HG03520 (cell line): ENCODE measurements around the gene PCBP4.

Experiments
- ATAC-seq: cut with Tn5 transposase; IDR thresholded peaks from one replicate; pipeline ENCODE4 v1.9.1; 2021; ENCODE audit warnings: mild to moderate bottlenecking, moderate library complexity; ENCODE audit not compliant: unreplicated experiment

Gene PCBP4

DNA sequence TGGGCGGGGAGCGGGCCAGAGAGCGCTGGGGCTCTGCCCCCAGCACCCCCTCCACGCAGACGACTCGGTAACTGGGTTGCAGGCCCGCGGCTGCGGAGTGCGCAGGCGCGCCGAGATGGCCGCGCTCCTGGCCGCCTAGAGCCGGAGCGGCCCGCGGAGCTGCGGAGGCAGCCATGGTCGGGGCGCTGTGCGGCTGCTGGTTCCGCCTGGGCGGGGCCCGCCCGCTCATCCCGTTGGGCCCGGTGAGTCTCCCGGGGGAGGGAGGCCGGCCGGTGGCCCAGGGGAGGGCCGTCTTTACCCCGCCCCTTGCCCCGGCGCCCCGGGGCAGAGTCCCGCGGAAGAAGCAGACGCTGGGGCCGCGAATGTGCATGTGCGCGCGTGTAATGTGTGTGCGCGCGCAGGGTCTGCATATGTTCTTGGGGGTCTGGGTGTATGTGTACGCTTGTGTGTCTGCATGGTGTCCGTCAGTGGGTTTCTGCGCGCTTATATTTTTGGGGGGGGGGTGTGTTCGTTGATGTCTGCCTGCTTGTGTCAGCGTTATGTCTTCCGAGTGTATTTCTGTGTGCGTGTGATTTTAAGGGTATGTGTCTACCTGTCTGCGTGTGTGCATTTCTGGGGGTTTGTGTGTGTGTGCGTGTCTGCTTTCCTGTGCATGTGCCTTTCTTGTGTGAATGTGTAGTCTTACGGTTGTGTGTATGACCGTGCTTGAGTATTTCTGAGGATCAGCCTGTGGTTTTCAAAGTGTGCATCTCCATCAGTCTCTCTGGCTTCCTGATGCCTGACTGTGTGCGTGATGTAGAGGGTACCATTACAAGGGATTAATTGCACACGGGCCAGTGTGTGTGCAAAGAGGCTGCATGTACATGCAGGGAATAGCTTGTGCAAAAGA lies 8.0 kb upstream of the PCBP4 start, which contains the start of gene ABHD14A:
ABHD14A (plus strand) TSS at position 102 of the 889 bp plus-strand sequence; CDS start at position 174, 72 bp downstream.
- peak; percentile 44 for ATAC-seq

DNA sequence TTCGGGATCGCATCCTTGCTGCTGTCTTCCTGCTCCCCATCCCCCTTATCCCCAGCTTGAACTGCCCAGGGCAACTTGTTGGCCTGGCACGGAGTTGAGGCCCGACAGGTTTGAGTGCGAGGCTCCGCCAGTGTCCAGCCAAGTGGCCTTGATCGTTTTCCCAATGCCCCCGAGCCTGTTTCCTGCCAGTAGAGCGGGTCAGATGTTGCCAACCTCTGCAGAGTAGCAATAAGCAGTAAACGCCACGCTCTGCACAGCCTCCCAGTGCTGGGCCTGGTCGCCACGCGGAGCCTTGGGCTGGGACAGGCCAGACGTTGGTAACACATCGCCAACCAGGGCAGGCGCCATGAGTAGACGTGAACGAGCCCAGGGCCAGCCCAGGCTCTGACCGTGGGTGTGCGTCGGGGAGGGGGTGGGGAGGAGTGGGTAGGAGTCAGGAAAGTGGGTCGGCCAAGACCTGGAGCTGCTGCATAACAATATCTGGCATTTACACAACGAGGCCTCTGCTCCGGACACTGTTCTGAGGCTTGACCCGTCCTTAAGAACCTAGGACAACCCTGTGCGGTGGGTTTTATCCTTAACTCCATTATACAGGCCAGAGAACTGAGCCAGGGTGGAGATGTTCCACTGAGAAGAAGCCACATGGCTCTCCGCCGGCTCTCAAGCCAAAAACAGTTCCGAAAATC lies 7.2 kb upstream of the PCBP4 start:
- ATAC-seq: no peak

DNA sequence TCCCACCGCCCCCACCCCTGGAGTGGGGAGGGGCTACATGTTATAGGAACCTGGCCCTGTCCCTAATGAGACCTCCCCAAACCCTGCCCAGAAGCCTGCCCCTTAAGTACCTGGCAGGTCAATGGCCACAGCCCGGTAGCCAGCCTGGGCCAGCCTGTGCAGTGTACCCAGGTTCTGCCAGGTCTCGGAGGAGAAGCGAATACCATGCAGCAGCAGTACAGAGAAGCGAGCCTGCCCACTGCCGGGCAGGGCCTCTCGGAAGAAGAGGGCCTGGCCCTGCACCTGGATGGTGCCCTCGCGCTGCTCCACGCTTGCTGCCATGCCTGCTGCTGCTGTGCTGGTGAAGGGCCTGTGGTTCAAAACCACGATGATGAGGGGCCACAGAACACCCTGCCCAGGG lies 4.1 kb upstream of the PCBP4 start:
- ATAC-seq: no peak

DNA sequence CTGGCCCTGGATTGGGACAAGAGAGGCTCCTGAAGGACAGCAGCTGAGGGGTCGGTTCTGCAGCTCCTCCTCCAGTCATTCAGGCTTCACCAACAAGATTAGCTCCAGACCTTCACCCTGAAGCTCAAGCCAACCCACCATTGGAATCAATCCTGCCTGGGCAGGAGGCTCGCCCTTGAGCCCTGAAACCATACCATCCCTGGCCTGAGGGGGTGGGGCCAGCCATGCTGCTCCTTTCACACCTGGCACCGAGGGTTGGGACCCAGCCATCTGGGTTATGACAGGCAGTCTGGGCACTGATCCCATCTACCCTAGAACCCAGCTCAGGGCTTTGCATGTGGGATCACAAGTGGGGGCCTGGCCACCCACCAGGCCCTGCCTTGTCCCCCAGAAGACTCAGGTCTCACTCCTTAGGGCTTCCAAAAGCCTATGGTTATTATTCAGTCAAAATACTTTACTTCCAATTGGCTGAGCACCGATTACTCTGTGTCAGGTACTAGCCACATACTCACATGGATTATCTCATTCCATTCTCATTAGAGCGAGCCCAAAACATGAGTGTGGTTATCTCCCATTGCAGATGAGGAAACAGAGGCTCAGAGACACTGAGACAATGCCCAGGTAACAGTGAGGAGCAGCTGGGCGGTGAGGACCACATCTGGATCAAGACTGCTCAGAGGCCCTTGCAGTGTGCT lies 3.5 kb upstream of the PCBP4 start:
- no peak for ATAC-seq

DNA sequence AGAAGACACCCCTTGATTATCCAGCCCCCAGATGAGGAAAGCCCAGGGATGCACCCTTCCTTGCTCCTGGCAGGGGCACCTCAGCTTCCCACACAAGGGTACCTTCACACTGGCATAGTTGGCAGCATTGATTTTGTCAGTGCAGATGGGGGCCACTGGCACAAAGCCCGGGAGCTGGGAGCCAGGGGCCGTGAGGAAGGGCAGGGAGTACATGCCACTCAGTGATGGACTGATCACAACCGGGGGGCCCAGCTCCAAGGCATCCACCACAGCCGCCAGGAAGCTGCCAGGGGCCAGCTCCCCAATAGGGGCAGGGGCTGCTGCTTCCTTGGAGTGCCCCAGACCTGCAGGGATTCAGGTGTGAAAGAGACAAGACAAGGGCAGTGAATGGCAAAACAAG lies 2.6 kb upstream of the PCBP4 start:
- no peak for ATAC-seq

DNA sequence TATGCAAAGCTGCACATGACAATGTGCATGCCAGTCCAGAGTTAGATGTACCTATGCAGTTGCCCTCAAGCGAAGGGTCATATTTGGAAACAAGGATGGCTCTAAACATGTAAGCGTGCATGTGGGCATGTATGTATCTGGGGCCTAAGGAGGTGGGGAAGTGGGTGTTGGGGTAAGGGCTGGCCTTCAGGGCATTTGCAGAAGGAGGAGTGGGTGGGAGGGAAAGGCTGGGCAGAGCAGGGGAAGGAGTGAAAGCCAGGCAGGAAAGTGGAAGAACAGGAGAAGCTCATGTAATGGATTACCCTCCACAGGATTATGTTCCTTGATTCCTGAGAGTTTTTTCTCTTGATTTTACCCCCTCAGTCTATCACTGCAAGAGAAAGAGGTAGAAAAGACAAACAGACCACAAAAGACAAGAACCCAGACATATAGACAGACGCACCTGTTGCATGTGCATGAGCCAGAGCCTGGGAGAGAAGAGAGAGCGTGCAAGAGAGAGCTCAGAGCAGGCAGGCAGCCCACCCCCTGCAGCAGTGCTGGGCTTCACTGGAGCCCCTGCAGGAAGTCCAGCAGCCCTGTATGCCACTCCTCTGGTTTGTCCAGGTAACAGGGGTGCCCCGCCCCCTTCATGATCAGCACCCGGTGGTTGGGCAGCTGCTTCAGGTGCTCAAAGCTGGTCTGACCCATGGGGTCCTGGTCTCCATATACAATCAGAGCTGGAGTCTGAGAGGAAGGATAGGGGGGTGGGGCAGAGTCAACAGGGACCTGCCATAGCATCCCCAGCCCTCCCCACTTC lies 1.8 kb upstream of the PCBP4 start:
- ATAC-seq: no peak

DNA sequence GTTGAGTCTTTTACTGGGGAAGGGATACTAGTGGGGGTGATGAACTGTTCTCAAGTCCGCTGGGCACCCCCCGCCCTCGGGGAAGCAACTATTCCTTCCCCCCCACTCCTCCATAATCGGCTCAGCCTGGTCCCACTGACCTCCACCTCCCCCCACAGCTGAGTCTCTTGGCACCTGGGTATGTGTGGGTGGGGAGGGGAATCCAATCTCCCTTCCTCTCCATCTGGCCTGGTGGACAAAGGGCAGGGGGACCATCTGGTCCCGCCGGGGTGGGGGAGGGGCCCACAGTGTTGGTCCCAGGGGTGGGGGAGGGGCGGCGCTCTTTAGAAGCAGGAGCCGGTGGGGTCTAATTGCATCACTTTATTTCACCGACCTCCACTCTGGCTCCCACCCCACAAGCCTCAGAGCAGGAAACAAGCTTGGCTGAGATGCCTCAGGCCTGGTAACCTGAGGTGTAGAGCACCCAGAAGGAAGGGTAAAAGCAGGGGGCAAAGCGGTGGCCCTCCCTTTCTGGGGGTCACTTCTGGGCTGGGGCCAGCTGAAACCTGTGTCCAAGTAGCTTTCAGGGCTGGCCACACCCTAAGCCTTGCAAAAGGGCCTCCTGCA lies 1.0 kb upstream of the PCBP4 start:
- ATAC-seq: no peak

DNA sequence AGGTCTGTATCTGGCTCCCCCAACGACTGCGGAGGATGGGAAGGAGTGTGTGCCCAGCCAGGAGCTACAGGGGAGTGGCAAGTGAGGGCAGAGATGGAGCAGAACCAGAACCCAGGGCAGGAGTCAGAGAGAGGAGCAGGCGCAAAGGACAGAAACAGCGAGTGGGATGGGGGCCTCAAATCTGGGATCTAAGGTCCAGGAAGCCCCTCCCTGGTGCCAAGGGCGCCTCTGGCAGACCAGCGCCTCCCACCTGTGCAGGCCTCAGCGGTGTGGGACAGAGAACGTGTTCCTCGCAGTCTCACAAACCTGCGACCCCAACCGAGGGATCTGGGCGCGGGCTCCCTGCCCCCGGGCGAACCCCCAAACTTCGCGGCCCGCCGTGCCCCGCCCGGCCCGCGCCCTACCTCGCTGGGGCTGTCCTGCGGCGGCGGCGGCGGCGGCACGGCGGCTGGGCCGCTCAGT lies 301 bp downstream of the PCBP4 start:
- no peak for ATAC-seq

DNA sequence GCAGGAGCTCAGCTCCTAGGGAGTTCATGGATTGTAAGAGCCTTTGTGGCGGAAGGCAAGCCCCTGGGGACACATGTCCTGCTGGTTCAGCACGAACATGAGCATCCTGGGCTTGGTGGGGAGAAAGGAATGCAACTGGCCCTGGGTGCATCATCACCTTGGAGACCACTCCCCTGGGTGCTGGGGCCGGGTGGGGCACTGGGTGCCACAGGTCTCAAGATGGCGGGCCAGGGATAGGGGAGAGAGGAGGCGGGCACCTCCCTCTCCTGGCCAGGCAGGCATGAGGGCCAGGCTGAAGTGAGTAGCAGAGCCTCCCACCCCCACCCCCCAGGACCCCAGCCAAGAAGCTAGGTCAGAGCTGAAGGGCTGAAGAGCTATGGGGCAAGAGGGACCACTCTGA lies 768 bp downstream of the PCBP4 start:
- ATAC-seq: no peak

DNA sequence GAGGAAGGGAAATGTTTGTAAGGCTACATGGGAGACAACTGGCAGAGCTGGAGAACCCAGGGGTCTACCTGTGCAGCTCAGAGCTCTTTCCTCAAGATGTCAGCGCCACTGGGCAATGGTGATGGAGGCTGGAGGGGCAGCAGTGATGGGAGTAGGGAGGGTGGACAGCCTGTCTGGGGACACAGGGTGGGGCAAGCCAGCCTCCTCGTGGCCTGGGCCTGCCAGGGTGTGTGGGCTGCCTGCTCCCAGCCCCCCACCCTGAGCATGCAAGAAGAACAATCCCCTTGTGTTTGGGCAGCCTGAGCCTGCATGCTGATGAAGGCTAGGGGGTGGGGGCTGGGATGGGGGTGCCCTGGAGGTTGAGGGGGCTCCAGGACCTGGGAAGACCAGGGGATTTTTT lies 1.2 kb downstream of the PCBP4 start:
- no peak for ATAC-seq

DNA sequence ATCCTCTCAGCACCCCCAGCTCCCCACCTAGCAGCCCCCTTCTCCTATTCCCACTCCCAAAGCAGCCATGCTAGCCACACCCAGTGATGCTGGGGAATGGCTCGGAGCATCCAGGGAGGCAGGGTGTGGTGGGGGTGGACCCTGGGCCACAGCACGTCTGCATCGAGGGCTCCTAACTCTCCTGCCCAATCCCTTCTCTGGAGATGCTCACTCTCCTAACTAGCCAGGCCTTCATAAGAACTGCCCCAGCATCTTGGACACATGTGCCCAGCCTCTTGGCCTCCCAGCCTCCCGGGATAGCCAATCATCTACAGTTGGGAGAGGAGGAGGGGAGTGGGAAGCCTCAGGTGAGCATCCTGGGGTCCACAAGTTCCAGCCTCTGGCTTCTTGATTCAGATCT lies 2.7 kb downstream of the PCBP4 start:
- ATAC-seq: no peak

DNA sequence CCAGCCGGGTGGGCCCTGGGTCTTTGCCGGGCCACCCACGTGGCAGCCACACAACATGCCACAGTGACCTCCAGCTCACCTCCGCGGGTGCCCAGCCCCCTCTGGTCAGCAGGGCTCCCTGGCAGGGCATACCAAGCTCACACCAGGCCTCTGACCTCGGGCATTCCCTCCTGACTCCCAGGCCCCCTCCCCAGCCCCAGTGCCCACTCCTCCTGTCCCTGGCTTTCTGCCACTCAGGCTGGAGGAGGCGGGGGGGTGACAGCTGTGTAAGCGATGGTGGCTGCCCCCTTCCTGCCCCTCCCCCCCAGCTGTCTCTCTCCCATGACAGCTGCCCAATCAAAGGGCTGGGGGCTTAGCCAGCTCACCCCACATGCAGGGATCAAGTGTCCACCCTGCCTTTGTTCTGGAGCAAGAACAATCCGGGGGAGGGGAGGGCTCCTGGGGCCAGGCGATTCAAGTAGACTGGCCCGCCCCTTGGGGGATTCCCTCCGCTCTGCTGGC lies 3.3 kb downstream of the PCBP4 start:
- no peak for ATAC-seq

DNA sequence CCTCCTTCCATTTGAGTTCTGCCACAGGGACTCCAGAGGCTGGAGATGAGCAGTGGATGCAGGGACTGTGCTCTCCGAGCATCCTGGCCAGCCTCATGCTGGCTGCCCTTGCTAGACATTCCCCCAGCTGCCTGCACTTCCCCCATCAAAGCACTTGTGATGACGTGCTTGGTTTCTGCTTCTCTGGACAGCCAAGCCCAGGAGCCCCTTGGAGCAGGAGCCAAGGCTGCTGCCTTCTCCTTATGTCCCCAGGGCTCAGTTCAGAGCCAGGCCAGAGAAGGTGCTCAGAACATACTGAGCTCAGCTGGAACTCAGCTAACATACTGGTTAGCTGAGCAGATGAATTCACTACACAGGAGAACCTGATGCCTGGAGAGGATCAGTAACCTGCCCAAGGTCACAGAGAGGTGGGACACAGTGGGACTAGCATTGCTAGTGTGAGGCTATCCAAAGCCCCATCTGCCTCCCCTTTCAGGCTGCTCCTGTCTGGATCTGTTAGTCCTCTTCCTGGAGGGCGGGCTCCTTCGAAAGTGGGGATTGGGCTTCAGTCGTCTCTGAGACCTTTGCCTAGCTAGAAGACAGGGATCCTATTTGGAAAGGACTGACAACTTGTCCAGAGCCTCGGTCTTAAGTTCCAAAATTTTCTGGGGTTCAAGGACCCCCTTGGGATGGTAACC lies 4.3 kb downstream of the PCBP4 start:
- ATAC-seq: no peak

DNA sequence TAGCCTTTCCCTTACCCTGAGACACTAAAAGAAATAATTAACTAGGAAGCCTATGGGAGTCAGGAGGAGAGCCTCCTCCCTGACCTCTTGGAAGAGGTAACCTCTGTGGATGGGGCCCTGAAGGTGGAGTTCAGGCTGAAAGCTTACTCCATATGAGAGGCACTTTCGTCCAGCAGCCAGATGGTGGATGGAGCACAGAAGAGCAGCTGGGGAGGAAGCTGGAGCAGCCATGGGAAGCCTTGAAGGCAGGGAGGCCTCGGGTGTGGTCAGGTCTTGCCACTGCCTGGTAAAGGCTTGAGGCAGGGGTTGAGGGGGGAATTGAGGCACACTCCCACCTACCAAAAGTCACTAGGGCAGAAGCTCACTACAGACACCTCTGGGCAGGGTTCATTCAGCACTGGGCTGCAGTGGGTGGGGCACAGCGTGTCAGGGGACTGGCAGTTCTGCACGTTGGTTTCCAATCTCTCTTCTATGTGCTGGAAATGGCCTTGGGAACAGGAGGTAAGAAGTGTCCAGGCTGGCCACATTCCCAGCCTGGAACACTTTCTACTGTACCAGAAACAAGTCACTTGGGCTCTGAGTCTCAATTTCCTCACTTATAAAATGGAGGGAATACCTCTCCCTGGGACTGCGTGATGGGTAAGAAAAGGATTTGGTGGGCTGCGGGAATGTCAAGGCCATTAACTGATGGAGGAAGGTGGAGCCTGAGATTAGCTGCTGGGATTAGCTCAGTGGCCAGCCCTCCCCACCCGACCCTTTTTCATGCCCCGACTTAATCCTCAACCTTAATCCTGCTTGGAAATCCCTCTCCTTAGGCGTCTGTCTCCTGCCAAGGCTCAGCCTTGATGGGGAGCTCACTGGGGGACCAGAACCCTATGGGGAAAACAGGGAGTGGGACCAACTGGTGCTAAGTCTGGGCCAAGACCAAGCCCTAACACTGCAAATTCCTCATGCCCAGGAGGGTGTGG lies 5.4 kb downstream of the PCBP4 start:
- no peak for ATAC-seq

DNA sequence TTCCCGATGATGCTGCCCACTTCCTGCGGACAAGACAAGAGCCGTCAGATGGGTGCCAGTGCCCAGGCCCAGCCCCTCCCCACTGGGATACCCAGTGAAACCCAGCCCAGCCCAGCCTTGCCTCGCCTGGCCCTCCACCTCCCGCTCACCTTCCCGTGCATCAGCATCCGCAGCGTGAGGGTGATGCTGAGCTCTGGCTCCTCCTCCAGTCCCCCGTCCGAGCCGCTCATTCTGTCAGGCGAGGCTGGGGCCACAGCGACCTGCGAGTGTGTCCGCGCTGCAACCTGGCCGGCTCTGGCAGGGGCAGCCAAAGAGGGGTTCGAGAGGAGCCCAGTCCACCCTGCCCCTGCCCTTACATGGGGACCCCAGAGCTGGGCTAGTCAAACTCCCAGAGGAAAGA lies 6.2 kb downstream of the PCBP4 start:
- ATAC-seq: no peak

DNA sequence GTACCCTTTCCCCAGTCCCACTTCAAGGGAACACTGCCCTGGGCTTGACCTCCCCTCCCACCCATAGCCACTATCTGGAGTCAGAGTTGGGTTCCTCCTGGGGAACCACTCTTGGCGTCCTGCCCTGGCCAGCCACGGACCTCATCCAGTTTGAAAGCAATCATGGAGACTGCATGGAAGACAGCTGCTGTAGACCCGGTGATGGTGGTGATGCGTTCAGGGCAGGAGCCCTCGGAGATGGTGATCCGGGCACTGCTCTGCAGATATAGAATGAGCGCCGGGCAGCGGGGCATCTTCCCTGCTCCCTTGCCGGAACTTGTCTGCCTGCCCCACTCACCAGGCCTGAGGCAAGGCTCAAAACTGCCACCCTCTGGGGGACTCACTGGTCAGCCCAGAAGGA lies 6.9 kb downstream of the PCBP4 start:
- no peak for ATAC-seq

DNA sequence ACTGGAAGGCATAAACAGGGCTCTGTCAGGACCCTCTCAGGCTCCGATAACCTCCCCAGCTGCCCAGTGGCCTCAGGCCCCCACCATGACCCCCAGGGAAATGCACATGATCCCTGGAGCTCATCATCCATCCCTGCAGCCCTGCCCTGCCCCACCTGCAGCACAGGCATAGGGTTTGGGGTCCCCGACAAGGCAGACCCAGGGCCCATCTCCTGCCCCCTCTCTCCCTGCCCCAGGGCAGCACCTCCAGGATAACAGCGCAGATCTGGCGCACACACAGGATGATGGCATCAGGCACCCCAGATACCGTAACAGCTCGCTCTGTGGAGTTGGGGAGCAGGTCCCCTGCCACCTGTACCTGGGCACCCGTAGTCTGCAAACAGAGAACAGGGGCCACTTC lies 7.6 kb downstream of the PCBP4 start:
- no peak for ATAC-seq
